Neuronal stem cell (in vitro differentiated cells): ENCODE measurements around the gene GUCY1A1.

Experiments
- DNase-seq: peaks from one replicate; pipeline ENCODE4 v3.0.0-alpha.2; 2013; ENCODE audit warnings: low spot score
- H2AFZ ChIP-seq: one replicate; pipeline ENCODE4 v1.6.1; 2013; ENCODE audit warnings: mild to moderate bottlenecking, low read length, inconsistent platforms
- H2AK5ac ChIP-seq: 2 replicates; pipeline ENCODE4 v1.6.1; 2013; ENCODE audit warnings: low read depth, mild to moderate bottlenecking, inconsistent platforms, low read length, moderate library complexity, mixed read lengths
- H2BK120ac ChIP-seq: 2 replicates; pipeline ENCODE4 v1.6.1; 2013; ENCODE audit warnings: low read depth, mild to moderate bottlenecking, inconsistent platforms, low read length, moderate library complexity, mixed read lengths
- H2BK12ac ChIP-seq: one replicate; pipeline ENCODE4 v1.6.1; 2013; ENCODE audit warnings: low read length, inconsistent platforms
- H2BK15ac ChIP-seq: 2 replicates; pipeline ENCODE4 v1.6.1; 2013; ENCODE audit warnings: mild to moderate bottlenecking, low read length, inconsistent platforms, mixed read lengths
- H2BK5ac ChIP-seq: one replicate; pipeline ENCODE4 v1.6.1; 2013; ENCODE audit warnings: inconsistent platforms, mild to moderate bottlenecking, low read length, moderate library complexity
- H3K14ac ChIP-seq: one replicate; pipeline ENCODE4 v1.6.1; 2013; ENCODE audit warnings: low read length, inconsistent platforms
- H3K18ac ChIP-seq: 2 replicates; pipeline ENCODE4 v1.6.1; 2013; ENCODE audit warnings: low read length, inconsistent platforms
- H3K23ac ChIP-seq: 2 replicates; pipeline ENCODE4 v1.6.1; 2013; ENCODE audit warnings: low read depth, mild to moderate bottlenecking, mixed read lengths, low read length, inconsistent platforms; ENCODE audit not compliant: poor library complexity
- H3K27ac ChIP-seq: replicated peaks from 3 replicates; pipeline ENCODE4 v1.5.1; 2013; ENCODE audit warnings: low read length, inconsistent platforms
- H3K27me3 ChIP-seq, 3 experiments: 2 replicates each; pipeline ENCODE4 v1.6.1; 2013; ENCODE audit warnings: low read length in 3 of 3, mild to moderate bottlenecking in 2 of 3, inconsistent platforms in 1 of 3, low read depth in 1 of 3, mixed read lengths in 1 of 3, moderate library complexity in 1 of 3; ENCODE audit not compliant: control insufficient read depth in 3 of 3, insufficient read depth in 3 of 3
- H3K36me3 ChIP-seq, 2 donors: replicated peaks in 1 of 2; 2 replicates each; pipeline ENCODE4 v1.6.1; 2013; ENCODE audit warnings: low read length in 2 of 2; ENCODE audit not compliant: control insufficient read depth in 2 of 2, insufficient read depth in 2 of 2
- H3K4ac ChIP-seq: 2 replicates; pipeline ENCODE4 v1.6.1; 2013; ENCODE audit warnings: inconsistent platforms, mild to moderate bottlenecking, low read length, moderate library complexity
- H3K4me1 ChIP-seq, 2 donors: 1 replicate in 1 of 2; 2 replicates in 1 of 2; pipeline ENCODE4 v1.6.1; 2013; ENCODE audit warnings: low read length in 2 of 2, low read depth in 1 of 2; ENCODE audit not compliant: control insufficient read depth in 2 of 2, insufficient read depth in 1 of 2
- H3K4me2 ChIP-seq: one replicate; pipeline ENCODE4 v1.6.1; 2013; ENCODE audit warnings: mild to moderate bottlenecking, low read length, inconsistent platforms; ENCODE audit not compliant: insufficient read depth, poor library complexity, severe bottlenecking
- H3K4me3 ChIP-seq, 2 donors: 2 replicates each; pipeline ENCODE4 v1.5.1; 2013; ENCODE audit warnings: low read length in 2 of 2, mild to moderate bottlenecking in 2 of 2, inconsistent platforms in 1 of 2, moderate library complexity in 1 of 2
- H3K79me1 ChIP-seq: one replicate; pipeline ENCODE4 v1.6.1; 2013; ENCODE audit warnings: low read depth, mild to moderate bottlenecking, inconsistent platforms, low read length, moderate library complexity
- H3K9ac ChIP-seq: one replicate; pipeline ENCODE4 v1.6.1; 2013; ENCODE audit warnings: mild to moderate bottlenecking, low read depth, low read length, inconsistent platforms; ENCODE audit not compliant: poor library complexity
- H3K9me3 ChIP-seq, 2 donors: replicated peaks in 1 of 2; 2 replicates each; pipeline versions ENCODE3 to v1.6.1; 2013; ENCODE audit warnings: low read length in 2 of 2, mild to moderate bottlenecking in 2 of 2, inconsistent platforms in 1 of 2, low read depth in 1 of 2, mixed read lengths in 1 of 2, moderate library complexity in 1 of 2; ENCODE audit not compliant: control insufficient read depth in 2 of 2, insufficient read depth in 1 of 2
- H4K8ac ChIP-seq: one replicate; pipeline ENCODE4 v1.6.1; 2013; ENCODE audit warnings: low read depth, mild to moderate bottlenecking, inconsistent platforms, low read length, moderate library complexity
- H4K91ac ChIP-seq: one replicate; pipeline ENCODE4 v1.6.1; 2013; ENCODE audit warnings: low read length, low read depth, mild to moderate bottlenecking, inconsistent platforms; ENCODE audit not compliant: poor library complexity
- WGBS, 2 donors: extraction: QIAGEN DNeasy Blood & Tissue Kit; methylation state at CpG; one replicate each; pipeline ENCODE4 v1.1.7; 2013; ENCODE audit warnings: missing lambda C conversion rate in 2 of 2, mixed read lengths in 1 of 2; ENCODE audit not compliant: insufficient read length in 2 of 2, insufficient replicate concordance in 1 of 2; ENCODE audit errors: extremely low coverage in 2 of 2; 5-methylcytosine and 5-hydroxymethylcytosine counted together

The GUCY1A1 gene

DNA sequence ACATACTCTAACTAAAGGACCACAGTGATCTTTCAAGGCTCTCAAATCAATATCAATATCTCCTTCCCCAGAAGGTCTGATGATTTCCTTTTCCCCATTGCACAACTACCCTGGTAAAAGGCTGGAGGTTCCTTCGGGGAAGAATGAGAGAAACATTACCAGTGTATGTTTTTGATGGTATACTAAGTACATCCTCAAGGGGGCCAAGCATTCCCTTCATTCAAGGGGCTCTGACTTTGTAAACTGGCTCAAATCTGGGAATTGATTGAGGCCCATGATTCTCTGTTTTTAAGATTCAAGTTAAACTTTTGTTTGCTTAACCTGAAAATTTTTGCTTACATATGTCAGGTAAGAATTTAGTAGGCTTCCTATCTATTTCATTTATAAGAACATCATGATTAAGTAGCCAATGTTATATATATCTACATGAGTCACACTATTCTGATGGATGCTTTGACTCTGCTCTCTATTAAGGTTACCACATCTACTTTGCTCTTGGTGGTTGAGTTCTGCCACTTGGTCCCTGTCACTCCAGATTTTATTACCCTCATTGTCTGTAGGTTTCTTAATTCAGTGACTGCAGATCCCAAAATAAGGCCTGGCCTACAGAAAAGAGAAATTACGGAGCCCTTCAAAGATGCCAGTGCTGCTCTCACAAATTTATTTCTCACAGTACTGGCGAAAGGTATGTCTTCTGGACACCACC lies 75.8 kb downstream of the GUCY1A1 start:
- Histone ChIP-seq H2AK5ac (no peak overlapping the region), H2BK12ac (no peak overlapping the region), H3K18ac (no peak overlapping the region), H3K4me1 (peaks cover 0 to 3% of the 10 kb centered on the region in 2 donors), H3K79me1 (no peaks in the 10 kb centered on the region), H3K14ac (no peak overlapping the region), H3K9me3 (peaks cover 0 to 1% of the 10 kb centered on the region in 2 donors), H3K23ac (no peak overlapping the region), H3K9ac (no peak overlapping the region), H3K4ac (no peak overlapping the region), H4K8ac (no peak overlapping the region), H3K27me3 (no peaks in the 10 kb centered on the region), H2BK5ac (no peak overlapping the region), H2AFZ (no peak overlapping the region), H2BK120ac (no peak overlapping the region), H4K91ac (no peak overlapping the region), H3K36me3 (no peaks in the 10 kb centered on the region), H2BK15ac (no peak overlapping the region), H3K4me3 (no peak overlapping the region), H3K27ac (no peak overlapping the region), H3K4me2 (no peak overlapping the region)
- WGBS, 2 donors: no CpG with 5 or more reads among the region's 3 CpGs
- DNase-seq: no peak

DNA sequence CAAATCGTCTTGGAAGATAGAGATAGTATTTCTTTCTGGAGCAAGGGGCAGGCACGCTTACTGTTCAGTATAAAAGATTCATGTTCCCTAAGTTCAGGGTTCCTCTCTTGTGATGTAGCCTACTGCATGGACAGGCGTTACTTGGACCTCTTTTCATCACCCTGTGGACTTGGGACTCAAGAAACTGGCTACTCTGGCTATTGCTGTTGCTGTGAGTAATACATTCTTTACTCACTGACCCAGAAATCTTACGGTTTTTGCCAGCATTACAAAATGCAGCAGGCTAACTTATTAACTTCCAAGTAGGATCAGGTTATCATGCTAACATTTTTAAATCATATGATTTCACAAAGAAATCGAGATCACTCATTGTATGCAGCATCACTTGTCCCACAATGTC lies 79.3 kb downstream of the GUCY1A1 start:
- no peak overlapping the region for H2BK5ac ChIP-seq
- H2BK12ac ChIP-seq: no peak overlapping the region
- no peak overlapping the region for H3K4ac ChIP-seq
- H2AFZ ChIP-seq: no peak overlapping the region
- no peak overlapping the region for H4K8ac ChIP-seq
- H4K91ac ChIP-seq: no peak overlapping the region
- peaks cover 0 to 3% of the 10 kb centered on the region in 2 donors for H3K4me1 ChIP-seq
- H3K27ac ChIP-seq: no peak overlapping the region
- no peak overlapping the region for H3K14ac ChIP-seq
- DNase-seq: no peak
- H2BK120ac ChIP-seq: no peak overlapping the region
- no peaks in the 10 kb centered on the region for H3K36me3 ChIP-seq
- no peak overlapping the region for H2BK15ac ChIP-seq
- H3K4me3 ChIP-seq: no peak overlapping the region
- WGBS, 2 donors: no CpG with 5 or more reads among the region's 5 CpGs
- no peaks in the 10 kb centered on the region for H3K79me1 ChIP-seq
- H3K9ac ChIP-seq: no peak overlapping the region
- H3K18ac ChIP-seq: no peak overlapping the region
- H3K4me2 ChIP-seq: no peak overlapping the region
- no peak overlapping the region for H3K23ac ChIP-seq
- peaks cover 0 to 1% of the 10 kb centered on the region in 2 donors for H3K9me3 ChIP-seq
- H3K27me3 ChIP-seq: no peaks in the 10 kb centered on the region
- no peak overlapping the region for H2AK5ac ChIP-seq

DNA sequence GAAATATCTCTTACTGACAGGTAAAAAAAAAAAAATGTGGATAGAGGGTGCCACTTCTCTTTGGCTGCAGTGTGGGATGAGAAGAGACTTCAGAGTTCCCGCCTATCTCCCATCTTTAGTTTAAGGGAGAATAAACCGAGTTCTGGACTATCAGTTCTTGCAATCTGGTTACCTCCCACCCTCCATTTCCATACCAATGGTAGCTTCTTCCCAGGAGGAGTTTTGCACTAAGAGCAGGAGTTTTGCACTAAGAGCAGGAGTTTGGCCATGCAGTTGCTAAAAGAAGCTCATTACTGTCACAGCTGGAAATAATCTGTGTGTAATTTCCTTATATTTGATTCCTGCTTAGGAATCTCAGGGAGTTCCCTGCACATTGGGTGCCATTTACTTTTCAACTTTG lies 81.4 kb downstream of the GUCY1A1 start:
- Histone ChIP-seq H3K9ac (no peak overlapping the region), H2BK15ac (no peak overlapping the region), H3K4me1 (peaks cover 0 to 3% of the 10 kb centered on the region in 2 donors), H3K23ac (no peak overlapping the region), H3K27ac (no peak overlapping the region), H2BK12ac (no peak overlapping the region), H2AFZ (no peak overlapping the region), H3K4me2 (no peak overlapping the region), H3K4ac (no peak overlapping the region), H3K14ac (no peak overlapping the region), H3K36me3 (no peaks in the 10 kb centered on the region), H3K9me3 (peaks cover 0 to 1% of the 10 kb centered on the region in 2 donors), H3K4me3 (no peak overlapping the region), H3K18ac (no peak overlapping the region), H3K79me1 (no peaks in the 10 kb centered on the region), H2BK120ac (no peak overlapping the region), H3K27me3 (no peaks in the 10 kb centered on the region), H4K91ac (no peak overlapping the region), H2AK5ac (no peak overlapping the region), H4K8ac (no peak overlapping the region), H2BK5ac (no peak overlapping the region)
- no CpG with 5 or more reads among the region's 2 CpGs for WGBS, 2 donors
- DNase-seq: no peak

DNA sequence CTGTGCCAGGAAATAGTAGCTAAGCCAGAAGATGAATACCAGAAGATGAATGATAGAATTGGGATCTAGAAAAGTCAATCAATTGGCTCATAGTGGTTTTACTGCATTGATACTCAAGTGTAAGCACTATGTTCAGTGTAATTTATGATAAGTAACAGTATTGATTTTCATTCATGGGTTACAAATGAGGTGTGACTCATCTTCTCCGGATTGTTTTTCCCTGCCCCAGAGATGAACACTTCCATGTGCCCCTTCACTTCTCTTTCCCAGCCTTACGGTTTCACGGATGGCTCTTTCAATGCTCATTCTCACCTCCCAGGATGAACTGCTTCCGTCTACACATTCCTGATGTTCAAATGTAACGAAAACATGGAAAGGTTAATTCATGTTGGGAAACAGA lies 82.4 kb downstream of the GUCY1A1 start:
- Histone ChIP-seq H3K14ac (no peak overlapping the region), H3K4me2 (no peak overlapping the region), H2BK5ac (no peak overlapping the region), H3K18ac (no peak overlapping the region), H2AK5ac (no peak overlapping the region), H3K4me1 (peaks cover 0 to 3% of the 10 kb centered on the region in 2 donors), H3K4me3 (no peak overlapping the region), H4K8ac (no peak overlapping the region), H3K27me3 (no peaks in the 10 kb centered on the region), H2BK12ac (no peak overlapping the region), H3K23ac (no peak overlapping the region), H3K79me1 (no peaks in the 10 kb centered on the region), H3K9me3 (no peaks in the 10 kb centered on the region), H3K27ac (no peak overlapping the region), H2AFZ (no peak overlapping the region), H3K36me3 (no peaks in the 10 kb centered on the region), H2BK15ac (no peak overlapping the region), H3K9ac (no peak overlapping the region), H2BK120ac (no peak overlapping the region), H3K4ac (no peak overlapping the region), H4K91ac (no peak overlapping the region)
- DNase-seq: no peak
- WGBS, 2 donors: no CpG with 5 or more reads among the region's 5 CpGs
